ENCODE measurements around the gene G3BP2.

The G3BP2 gene

GRCh38 chr4:75653845-75654503 lies 19.2 kb downstream of the G3BP2 start:
- H3K79me2 ChIP-seq (ENCODE audit: insufficient read depth, low read length): peaks cover 4% of the 10 kb centered on the region; the same call in 1 of the 2 replicates
- peaks cover 100% of the 10 kb centered on the region for H3K36me3 ChIP-seq (ENCODE audit: insufficient read depth, low read length)
- no peaks in the 10 kb centered on the region for H4K20me1 ChIP-seq (ENCODE audit: insufficient read depth, low read length)

GRCh38 chr4:75644095-75644494 lies 29.1 kb downstream of the G3BP2 start:
- Histone ChIP-seq H4K20me1 (ENCODE audit: insufficient read depth, low read length) (no peaks in the 10 kb centered on the region), H3K9ac (ENCODE audit: low read length) (no peak overlapping the region), H3K9me2 (ENCODE audit: low read depth, low read length) (no peaks in the 10 kb centered on the region), H2AFZ (ENCODE audit: low read length) (no peak overlapping the region), H3K4me1 (ENCODE audit: insufficient read depth, low read length, severe bottlenecking) (no peaks in the 10 kb centered on the region), H3F3A (ENCODE audit: insufficient read depth, low read length) (no peaks in the 10 kb centered on the region), H3K36me3 (ENCODE audit: insufficient read depth, low read length) (peaks cover 71% of the 10 kb centered on the region), H3K4me2 (ENCODE audit: low read length) (no peak overlapping the region), H3K27ac (ENCODE audit: low read depth, low read length, poor library complexity, severe bottlenecking) (no peak overlapping the region), H3K9me3 (ENCODE audit: low read length) (no peaks in the 10 kb centered on the region), H3K4me3 (ENCODE audit: low read depth, low read length, poor library complexity, severe bottlenecking) (no peak overlapping the region), H3K27me3 (ENCODE audit: insufficient read depth, low read length) (no peaks in the 10 kb centered on the region), H3K79me2 (ENCODE audit: insufficient read depth, low read length) (no peaks in the 10 kb centered on the region)
- TF ChIP-seq EZH2 (IDR thresholded peaks at IDR 0.05; ENCODE audit: borderline replicate concordance, low read length): no peak
- no peak for TF ChIP-seq CTCF (IDR thresholded peaks at IDR 0.05; ENCODE audit: low read length)

More at GRCh38 chr4:75653845-75654503, 19.2 kb downstream of the G3BP2 start:
- Histone ChIP-seq H3K4me2 (ENCODE audit: low read length) (no peak overlapping the region), H3K9ac (ENCODE audit: low read length) (no peak overlapping the region), H2AFZ (ENCODE audit: low read length) (no peak overlapping the region), H3K9me3 (ENCODE audit: low read length) (no peaks in the 10 kb centered on the region), H3K27me3 (ENCODE audit: insufficient read depth, low read length) (no peaks in the 10 kb centered on the region), H3K4me3 (ENCODE audit: low read depth, low read length, poor library complexity, severe bottlenecking) (no peak overlapping the region), H3F3A (ENCODE audit: insufficient read depth, low read length) (no peaks in the 10 kb centered on the region), H3K9me2 (ENCODE audit: low read depth, low read length) (no peaks in the 10 kb centered on the region), H3K4me1 (ENCODE audit: insufficient read depth, low read length, severe bottlenecking) (no peaks in the 10 kb centered on the region), H3K27ac (ENCODE audit: low read depth, low read length, poor library complexity, severe bottlenecking) (no peak overlapping the region)
- TF ChIP-seq EZH2 (IDR thresholded peaks at IDR 0.05; ENCODE audit: borderline replicate concordance, low read length): no peak
- peak; percentile 38 for TF ChIP-seq CTCF (IDR thresholded peaks at IDR 0.05; ENCODE audit: low read length)

- Histone ChIP-seq H3K9me3 (ENCODE audit: low read length) (no peaks in the 10 kb centered on the region), H3K4me1 (ENCODE audit: insufficient read depth, low read length, severe bottlenecking) (no peaks in the 10 kb centered on the region), H3K4me3 (ENCODE audit: low read depth, low read length, poor library complexity, severe bottlenecking) (no peak overlapping the region), H4K20me1 (ENCODE audit: insufficient read depth, low read length) (no peaks in the 10 kb centered on the region), H3K27ac (ENCODE audit: low read depth, low read length, poor library complexity, severe bottlenecking) (no peak overlapping the region), H2AFZ (ENCODE audit: low read length) (no peak overlapping the region), H3K27me3 (ENCODE audit: insufficient read depth, low read length) (no peaks in the 10 kb centered on the region), H3K79me2 (ENCODE audit: insufficient read depth, low read length) (no peaks in the 10 kb centered on the region), H3K9ac (ENCODE audit: low read length) (no peak overlapping the region), H3K9me2 (ENCODE audit: low read depth, low read length) (no peaks in the 10 kb centered on the region), H3K36me3 (ENCODE audit: insufficient read depth, low read length) (peaks cover 66% of the 10 kb centered on the region), H3K4me2 (ENCODE audit: low read length) (no peak overlapping the region), H3F3A (ENCODE audit: insufficient read depth, low read length) (no peaks in the 10 kb centered on the region)
- no peak for TF ChIP-seq EZH2 (IDR thresholded peaks at IDR 0.05; ENCODE audit: borderline replicate concordance, low read length)
- TF ChIP-seq CTCF (IDR thresholded peaks at IDR 0.05; ENCODE audit: low read length): no peak
Observed at GRCh38 chr4:75643651-75644050, 29.6 kb downstream of the G3BP2 start.
